Suprapubic skin (tissue), 4 donors: ENCODE data around the gene BDKRB2. TPM values are rescaled to one million over a fixed set of nuclear protein-coding genes. Genes with fewer than 3 reads are reported as not detected.

ENCODE experiments used
- DNase-seq, 2 donors: peaks; one replicate each; pipeline ENCODE4 v3.0.0-alpha.2; 2019; ENCODE audit warnings: low spot score in 2 of 2
- H3K27ac ChIP-seq: fragments of 200-600 bp; sonication (generic); one replicate; pipeline ENCODE4 v1.5.1; 2019
- H3K27me3 ChIP-seq: fragments of 200-600 bp; sonication (generic); one replicate; pipeline ENCODE4 v1.5.1; 2019
- H3K36me3 ChIP-seq: fragments of 200-600 bp; sonication (generic); one replicate; pipeline ENCODE4 v1.5.1; 2019
- H3K4me1 ChIP-seq: fragments of 200-600 bp; sonication (generic); one replicate; pipeline ENCODE4 v1.5.1; 2019
- H3K4me3 ChIP-seq: fragments of 200-600 bp; sonication (generic); one replicate; pipeline ENCODE4 v1.5.1; 2019; ENCODE audit warnings: mild to moderate bottlenecking
- H3K9me3 ChIP-seq: fragments of 200-600 bp; sonication (generic); one replicate; pipeline ENCODE4 v1.5.1; 2019
- CTCF ChIP-seq, 2 donors: fragments of 200-600 bp in 1 of 2; fragments of 450-650 bp in 1 of 2; sonication (generic) in 1 of 2; IDR thresholded peaks; one replicate each; pipeline ENCODE4 v1.5.1; 2016 to 2019; ENCODE audit warnings: antibody characterized with exemption in 2 of 2, mild to moderate bottlenecking in 1 of 2, moderate library complexity in 1 of 2
- EP300 ChIP-seq: sonication (generic); formaldehyde crosslinking; IDR thresholded peaks from one replicate; pipeline ENCODE4 v1.6.1; 2017; ENCODE audit warnings: antibody characterized with exemption
- POLR2A ChIP-seq, 2 donors: fragments of 450-650 bp; IDR thresholded peaks; one replicate each; pipeline ENCODE4 v1.6.1; 2017; ENCODE audit warnings: antibody characterized with exemption in 2 of 2, mild to moderate bottlenecking in 2 of 2, moderate library complexity in 2 of 2
- POLR2AphosphoS5 ChIP-seq, 3 donors: sonication (generic); formaldehyde crosslinking; IDR thresholded peaks; one replicate each; pipeline ENCODE4 v1.6.1; 2017; ENCODE audit warnings: antibody characterized with exemption in 3 of 3
- WGBS: methylation state at CpG from one replicate; pipeline ENCODE4 v1.1.5; 2018; 5-methylcytosine and 5-hydroxymethylcytosine counted together
- total RNA-seq, 4 donors: library from RNA; depleted of rRNA; stranded (reverse); fragments of >200 nt; gene quantifications; one replicate each; pipeline ENCODE4 v1.1.0, GENCODE V29; 2016

Gene BDKRB2
- total RNA-seq, 4 donors from 2014 or later: 9.7 to 17.9 (median 14.3) TPM

DNA sequence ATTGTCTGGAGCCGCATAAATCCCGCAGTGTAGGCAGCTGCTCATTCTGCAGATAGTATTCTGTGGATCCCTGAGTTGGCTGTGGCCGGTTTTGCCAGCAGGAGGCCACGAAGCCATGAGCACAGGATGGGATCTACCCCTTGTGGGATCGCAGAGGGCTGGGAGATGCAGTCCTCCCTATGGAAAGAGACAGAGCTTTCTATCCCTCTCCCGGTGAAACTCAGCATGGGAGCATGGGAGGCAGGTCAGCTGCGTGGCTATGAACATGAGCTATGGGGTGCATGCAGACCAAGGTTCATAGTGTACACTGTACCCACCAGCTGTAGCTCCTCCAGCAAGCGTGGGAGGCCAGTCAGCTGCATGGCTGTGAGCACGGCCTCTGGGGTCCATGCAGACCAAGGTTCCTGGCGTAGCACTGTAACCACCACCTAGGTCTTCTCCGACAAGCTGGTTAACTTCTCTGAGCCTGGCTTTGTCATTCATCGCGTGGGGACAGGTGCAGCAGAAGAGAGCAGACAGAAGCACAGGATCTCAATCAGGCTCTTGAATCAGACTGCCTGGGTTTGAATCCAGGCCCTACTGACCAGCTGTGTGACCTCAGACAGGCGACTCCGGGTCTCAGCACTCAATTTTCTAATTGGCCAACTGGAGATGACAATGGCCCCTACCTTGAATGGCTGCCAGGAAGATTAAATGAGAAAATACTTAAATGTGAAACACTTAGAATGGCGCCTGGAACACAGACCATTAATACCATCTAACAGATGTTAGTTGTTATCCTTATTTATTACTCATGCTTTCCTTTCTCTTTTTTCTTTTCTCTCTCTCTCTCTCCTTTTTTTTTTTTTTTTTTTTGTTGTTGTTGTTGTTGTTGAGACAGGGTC is 57.4 kb downstream of the BDKRB2 start:
- Histone ChIP-seq H3K36me3 (no peaks in the 10 kb centered on the region), H3K4me1 (peaks cover under 1% of the 10 kb centered on the region), H3K4me3 (no peak overlapping the region), H3K27ac (no peak overlapping the region), H3K27me3 (no peaks in the 10 kb centered on the region), H3K9me3 (no peaks in the 10 kb centered on the region)
- no peak for DNase-seq
- no peak for TF ChIP-seq POLR2A (IDR thresholded peaks at IDR 0.05)
- TF ChIP-seq CTCF (IDR thresholded peaks at IDR 0.05): no peak
- TF ChIP-seq EP300: no peak
- TF ChIP-seq POLR2AphosphoS5 (IDR thresholded peaks at IDR 0.05): no peak
- WGBS: 69% methylated on average over 14 of the region's 16 CpGs

GRCh38 chr14:96263347-96264199 is 58.9 kb downstream of the BDKRB2 start:
- Histone ChIP-seq H3K9me3 (no peaks in the 10 kb centered on the region), H3K4me3 (no peak overlapping the region), H3K27ac (no peak overlapping the region), H3K27me3 (no peaks in the 10 kb centered on the region), H3K4me1 (peaks cover 16% of the 10 kb centered on the region), H3K36me3 (no peaks in the 10 kb centered on the region)
- no peak for DNase-seq
- no peak for TF ChIP-seq POLR2A (IDR thresholded peaks at IDR 0.05)
- TF ChIP-seq CTCF (IDR thresholded peaks at IDR 0.05): no peak
- TF ChIP-seq EP300: no peak
- TF ChIP-seq POLR2AphosphoS5 (IDR thresholded peaks at IDR 0.05): no peak
- 79% methylated on average over 19 of the region's 20 CpGs for WGBS

DNA sequence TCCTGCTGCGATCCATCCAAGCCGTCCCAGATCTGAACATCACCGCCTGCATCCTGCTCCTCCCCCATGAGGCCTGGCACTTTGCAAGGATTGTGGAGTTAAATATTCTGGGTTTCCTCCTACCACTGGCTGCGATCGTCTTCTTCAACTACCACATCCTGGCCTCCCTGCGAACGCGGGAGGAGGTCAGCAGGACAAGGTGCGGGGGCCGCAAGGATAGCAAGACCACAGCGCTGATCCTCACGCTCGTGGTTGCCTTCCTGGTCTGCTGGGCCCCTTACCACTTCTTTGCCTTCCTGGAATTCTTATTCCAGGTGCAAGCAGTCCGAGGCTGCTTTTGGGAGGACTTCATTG is 59.5 kb downstream of the BDKRB2 start:
- no peak for DNase-seq
- no peaks in the 10 kb centered on the region for H3K9me3 ChIP-seq
- TF ChIP-seq CTCF (IDR thresholded peaks at IDR 0.05) (no peak), POLR2A (IDR thresholded peaks at IDR 0.05) (no peak)
- H3K27me3 ChIP-seq: no peaks in the 10 kb centered on the region
- H3K27ac ChIP-seq: no peak overlapping the region
- H3K4me1 ChIP-seq: peaks cover 22% of the 10 kb centered on the region
- 91% methylated on average over 14 of the region's 14 CpGs for WGBS
- no peaks in the 10 kb centered on the region for H3K36me3 ChIP-seq
- H3K4me3 ChIP-seq: no peak overlapping the region

- TF ChIP-seq POLR2A (IDR thresholded peaks at IDR 0.05) (no peak), EP300 (no peak), POLR2AphosphoS5 (IDR thresholded peaks at IDR 0.05) (no peak), CTCF (IDR thresholded peaks at IDR 0.05) (no peak)
- H3K27ac ChIP-seq: no peak overlapping the region
- no peak overlapping the region for H3K4me3 ChIP-seq
- no peak for DNase-seq
- no peaks in the 10 kb centered on the region for H3K27me3 ChIP-seq
- WGBS: 78% methylated on average over 3 of the region's 3 CpGs
- H3K36me3 ChIP-seq: no peaks in the 10 kb centered on the region
- H3K4me1 ChIP-seq: peaks cover 29% of the 10 kb centered on the region
- no peaks in the 10 kb centered on the region for H3K9me3 ChIP-seq
Observed at GRCh38 chr14:96264853-96265252, 60.2 kb downstream of the BDKRB2 start.
